Liver (tissue), 9 donors: ENCODE data around the gene DNAH7. TPM values are rescaled to one million over a fixed set of nuclear protein-coding genes. Genes with fewer than 3 reads are reported as not detected.

Source experiments
- DNase-seq: peaks from one replicate; pipeline ENCODE4 v3.0.0-alpha.2; 2017; ENCODE audit warnings: low spot score
- H3K27ac ChIP-seq, 2 donors: one replicate each; pipeline ENCODE4 v1.7.0; 2013; ENCODE audit warnings: inconsistent platforms in 2 of 2, low read length in 2 of 2, control low read depth in 1 of 2, low read depth in 1 of 2, mild to moderate bottlenecking in 1 of 2
- H3K27me3 ChIP-seq, 4 donors: one replicate each; pipeline versions ENCODE4 v1.6.1 to v1.7.0; 2013; ENCODE audit warnings: low read length in 3 of 4, inconsistent platforms in 1 of 4, mild to moderate bottlenecking in 1 of 4, moderate library complexity in 1 of 4; ENCODE audit not compliant: control insufficient read depth in 4 of 4, insufficient read depth in 4 of 4
- H3K36me3 ChIP-seq, 4 donors: one replicate each; pipeline versions ENCODE4 v1.6.1 to v1.7.0; 2013; ENCODE audit warnings: low read length in 3 of 4, mild to moderate bottlenecking in 3 of 4, low read depth in 1 of 4, moderate library complexity in 1 of 4; ENCODE audit not compliant: control insufficient read depth in 4 of 4, insufficient read depth in 3 of 4
- H3K4me1 ChIP-seq, 4 donors: one replicate each; pipeline versions ENCODE4 v1.6.1 to v1.7.0; 2013; ENCODE audit warnings: low read length in 3 of 4, mild to moderate bottlenecking in 3 of 4, moderate library complexity in 1 of 4; ENCODE audit not compliant: control insufficient read depth in 4 of 4, insufficient read depth in 4 of 4
- H3K4me3 ChIP-seq, 3 donors: one replicate each; pipeline versions ENCODE4 v1.6.1 to v1.7.0; 2013; ENCODE audit warnings: low read length in 3 of 3, control low read depth in 1 of 3, low read depth in 1 of 3, mild to moderate bottlenecking in 1 of 3
- H3K9ac ChIP-seq, 2 donors: one replicate each; pipeline ENCODE4 v1.7.0; 2013; ENCODE audit warnings: low read length in 2 of 2, mild to moderate bottlenecking in 2 of 2, moderate library complexity in 2 of 2, control low read depth in 1 of 2, low read depth in 1 of 2
- H3K9me3 ChIP-seq, 4 donors: one replicate each; pipeline versions ENCODE4 v1.6.1 to v1.7.0; 2013; ENCODE audit warnings: low read length in 3 of 4; ENCODE audit not compliant: control insufficient read depth in 4 of 4
- CTCF ChIP-seq: fragments of 150-350 bp; IDR thresholded peaks from 2 replicates; pipeline ENCODE4 v1.5.1; 2017; ENCODE audit warnings: improper control_type of control experiment, low read depth, low read length; ENCODE audit not compliant: missing input control
- EGR1 ChIP-seq, 2 donors: IDR thresholded peaks; 2 replicates each; pipeline ENCODE4 v1.6.1; 2016 to 2018; ENCODE audit warnings: antibody characterized with exemption in 2 of 2, low read depth in 2 of 2
- FOXA1 ChIP-seq: IDR thresholded peaks from 2 replicates; pipeline ENCODE4 v1.6.1; 2016; ENCODE audit warnings: antibody characterized with exemption
- GABPA ChIP-seq, 2 donors: IDR thresholded peaks in 1 of 2; conservative IDR thresholded peaks in 1 of 2; 2 replicates each; pipeline ENCODE4 v1.6.1; 2016; ENCODE audit warnings: antibody characterized with exemption in 2 of 2, mild to moderate bottlenecking in 1 of 2, moderate library complexity in 1 of 2
- HNF4A ChIP-seq, 2 donors: conservative IDR thresholded peaks; 2 replicates each; pipeline ENCODE4 v1.6.1; 2016; ENCODE audit warnings: antibody characterized with exemption in 2 of 2, mild to moderate bottlenecking in 2 of 2
- JUND ChIP-seq, 2 donors: IDR thresholded peaks; 2 replicates each; pipeline ENCODE4 v1.6.1; 2016; ENCODE audit warnings: antibody characterized with exemption in 2 of 2
- NR2F2 ChIP-seq: IDR thresholded peaks from 2 replicates; pipeline ENCODE4 v1.6.1; 2016; ENCODE audit warnings: antibody characterized with exemption
- RAD21 ChIP-seq, 2 donors: IDR thresholded peaks; 2 replicates each; pipeline ENCODE4 v1.6.1; 2016; ENCODE audit warnings: antibody characterized with exemption in 2 of 2, mild to moderate bottlenecking in 2 of 2
- RXRA ChIP-seq, 2 donors: IDR thresholded peaks; 2 replicates each; pipeline ENCODE4 v1.6.1; 2017 to 2018; ENCODE audit warnings: antibody characterized with exemption in 2 of 2, mild to moderate bottlenecking in 1 of 2
- SP1 ChIP-seq: IDR thresholded peaks from 2 replicates; pipeline ENCODE4 v1.6.1; 2018; ENCODE audit warnings: antibody characterized with exemption, mild to moderate bottlenecking
- YY1 ChIP-seq: IDR thresholded peaks from 2 replicates; pipeline ENCODE4 v1.6.1; 2016; ENCODE audit warnings: antibody characterized with exemption, mild to moderate bottlenecking
- WGBS: extraction: QIAGEN DNeasy Blood & Tissue Kit; methylation state at CpG from one replicate; pipeline ENCODE4 v1.1.7; 2013; 5-methylcytosine and 5-hydroxymethylcytosine counted together
- polyA plus RNA-seq, 2 donors: library from polyadenylated mRNA; stranded (reverse) in 1 of 2; unstranded in 1 of 2; fragments of 200-250 nt in 1 of 2; fragments of >200 nt in 1 of 2; fragmentation: Nextera tagmentation in 1 of 2; extraction: Ambion mirVana in 1 of 2; gene quantifications; one replicate each; pipeline versions ENCODE4 v1.2.1 to v1.2.3, GENCODE V29; 2013 to 2015
- total RNA-seq, 2 donors: library from RNA; depleted of rRNA; stranded (reverse); fragments of >200 nt; gene quantifications; one replicate each; pipeline ENCODE4 v1.2.3, GENCODE V29; 2014
- TF ChIP-seq, protein P1 (sequence below): IDR thresholded peaks from 2 replicates; pipeline ENCODE4 v1.6.1; 2016; ENCODE audit warnings: antibody characterized with exemption
- TF ChIP-seq, protein P2 (sequence below): IDR thresholded peaks from 2 replicates; pipeline ENCODE4 v1.6.1; 2016; ENCODE audit warnings: antibody characterized with exemption, mild to moderate bottlenecking
- TF ChIP-seq, protein P3 (sequence below): IDR thresholded peaks from 2 replicates; pipeline ENCODE4 v1.6.1; 2016; ENCODE audit warnings: antibody characterized with exemption
- donor health status: healthy.
- donor health status: healthy.
- donor health status: healthy.
- donor health status: healthy.
- donor health status: healthy.

Gene DNAH7
- total and polyA plus RNA-seq, 4 donors, result under 0.01 to 0.50 (median 0.07) TPM

DNA sequence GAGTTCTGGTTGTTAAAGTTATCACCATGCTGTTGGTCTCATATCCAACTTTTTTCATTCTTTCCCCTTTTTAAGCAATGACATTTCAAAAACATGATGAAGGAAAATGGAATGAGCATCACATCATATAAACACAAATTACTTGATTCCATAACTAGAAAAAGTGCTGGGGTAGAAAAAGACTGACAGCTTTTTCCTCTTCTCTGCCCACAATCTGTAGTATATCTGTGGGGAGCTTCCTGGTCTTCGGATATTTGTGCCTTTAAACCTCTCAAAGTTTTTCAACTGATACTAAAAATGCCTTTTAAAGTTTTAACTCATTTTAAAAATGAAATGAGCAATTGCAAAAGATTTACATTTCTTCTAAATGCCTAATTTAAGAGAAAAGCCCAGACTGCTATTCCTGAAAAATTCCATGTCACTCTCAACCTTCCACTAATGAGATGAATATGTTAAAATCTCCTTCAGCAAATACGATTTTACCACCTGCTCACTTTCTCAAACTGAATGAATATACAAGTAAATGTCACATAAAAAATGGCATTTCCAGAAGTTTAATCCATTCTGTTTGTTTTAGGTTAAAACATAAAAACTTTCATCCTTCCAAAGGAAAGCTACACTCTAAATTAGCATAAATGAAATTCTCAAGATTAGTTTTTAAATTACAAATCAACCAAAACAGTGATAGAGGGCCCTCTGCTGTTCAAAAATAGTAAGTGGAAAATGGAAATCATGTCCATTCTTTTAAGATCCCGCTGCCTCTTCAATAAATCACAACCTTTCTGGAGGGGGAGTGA lies 2.1 kb downstream of the DNAH7 start:
- Histone ChIP-seq H3K4me3 (no peak overlapping the region), H3K36me3 (no peaks in the 10 kb centered on the region), H3K27ac (no peak overlapping the region), H3K9me3 (no peaks in the 10 kb centered on the region), H3K9ac (no peak overlapping the region), H3K27me3 (no peaks in the 10 kb centered on the region), H3K4me1 (peaks cover 2 to 12% (median 5%) of the 10 kb centered on the region in 4 donors)
- TF ChIP-seq, protein P1, sequence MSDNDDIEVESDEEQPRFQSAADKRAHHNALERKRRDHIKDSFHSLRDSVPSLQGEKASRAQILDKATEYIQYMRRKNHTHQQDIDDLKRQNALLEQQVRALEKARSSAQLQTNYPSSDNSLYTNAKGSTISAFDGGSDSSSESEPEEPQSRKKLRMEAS, result no peak
- TF ChIP-seq GABPA (IDR thresholded peaks at IDR 0.05 in 1 of 2, conservative IDR thresholded peaks at IDR 0.05 in 1 of 2), result no peak
- TF ChIP-seq, protein P2, sequence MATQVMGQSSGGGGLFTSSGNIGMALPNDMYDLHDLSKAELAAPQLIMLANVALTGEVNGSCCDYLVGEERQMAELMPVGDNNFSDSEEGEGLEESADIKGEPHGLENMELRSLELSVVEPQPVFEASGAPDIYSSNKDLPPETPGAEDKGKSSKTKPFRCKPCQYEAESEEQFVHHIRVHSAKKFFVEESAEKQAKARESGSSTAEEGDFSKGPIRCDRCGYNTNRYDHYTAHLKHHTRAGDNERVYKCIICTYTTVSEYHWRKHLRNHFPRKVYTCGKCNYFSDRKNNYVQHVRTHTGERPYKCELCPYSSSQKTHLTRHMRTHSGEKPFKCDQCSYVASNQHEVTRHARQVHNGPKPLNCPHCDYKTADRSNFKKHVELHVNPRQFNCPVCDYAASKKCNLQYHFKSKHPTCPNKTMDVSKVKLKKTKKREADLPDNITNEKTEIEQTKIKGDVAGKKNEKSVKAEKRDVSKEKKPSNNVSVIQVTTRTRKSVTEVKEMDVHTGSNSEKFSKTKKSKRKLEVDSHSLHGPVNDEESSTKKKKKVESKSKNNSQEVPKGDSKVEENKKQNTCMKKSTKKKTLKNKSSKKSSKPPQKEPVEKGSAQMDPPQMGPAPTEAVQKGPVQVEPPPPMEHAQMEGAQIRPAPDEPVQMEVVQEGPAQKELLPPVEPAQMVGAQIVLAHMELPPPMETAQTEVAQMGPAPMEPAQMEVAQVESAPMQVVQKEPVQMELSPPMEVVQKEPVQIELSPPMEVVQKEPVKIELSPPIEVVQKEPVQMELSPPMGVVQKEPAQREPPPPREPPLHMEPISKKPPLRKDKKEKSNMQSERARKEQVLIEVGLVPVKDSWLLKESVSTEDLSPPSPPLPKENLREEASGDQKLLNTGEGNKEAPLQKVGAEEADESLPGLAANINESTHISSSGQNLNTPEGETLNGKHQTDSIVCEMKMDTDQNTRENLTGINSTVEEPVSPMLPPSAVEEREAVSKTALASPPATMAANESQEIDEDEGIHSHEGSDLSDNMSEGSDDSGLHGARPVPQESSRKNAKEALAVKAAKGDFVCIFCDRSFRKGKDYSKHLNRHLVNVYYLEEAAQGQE, result no peak
- TF ChIP-seq RAD21 (IDR thresholded peaks at IDR 0.05), result peak; percentile 71 to 75
- TF ChIP-seq EGR1 (IDR thresholded peaks at IDR 0.05; ENCODE audit: low read depth in 2 of 2), result no peak
- TF ChIP-seq NR2F2, result no peak
- TF ChIP-seq HNF4A (conservative IDR thresholded peaks at IDR 0.05), result no peak
- TF ChIP-seq YY1, result no peak
- no peak for TF ChIP-seq JUND (IDR thresholded peaks at IDR 0.05)
- TF ChIP-seq CTCF, result peak; percentile 50
- no peak for TF ChIP-seq SP1
- no peak for TF ChIP-seq RXRA (IDR thresholded peaks at IDR 0.05)
- TF ChIP-seq FOXA1, result no peak
- 30% methylated on average over 3 of the region's 3 CpGs for WGBS
- no peak for DNase-seq

DNA sequence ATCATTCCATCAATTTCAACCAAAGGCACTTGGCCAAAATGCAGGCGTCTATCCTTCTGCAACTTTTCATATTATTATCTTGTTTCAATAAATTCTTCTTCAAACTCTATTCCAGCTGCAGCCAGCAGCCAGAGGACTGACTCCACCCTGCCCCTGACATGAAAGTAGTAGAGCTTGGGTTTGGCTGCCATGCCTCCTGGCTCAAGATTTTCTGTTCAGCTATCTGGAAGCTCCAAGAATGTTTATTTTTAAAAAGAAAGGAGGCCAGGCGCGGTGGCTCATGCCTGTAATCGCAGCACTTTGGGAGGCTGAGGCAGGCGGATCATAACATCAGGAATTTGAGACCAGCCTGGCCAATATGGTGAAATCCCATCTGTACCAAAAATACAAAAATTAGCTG lies 4.9 kb downstream of the DNAH7 start:
- Histone ChIP-seq H3K4me3 (no peak overlapping the region), H3K27me3 (no peaks in the 10 kb centered on the region), H3K4me1 (peaks cover 2 to 8% (median 5%) of the 10 kb centered on the region in 4 donors), H3K9ac (no peak overlapping the region), H3K9me3 (no peaks in the 10 kb centered on the region), H3K36me3 (no peaks in the 10 kb centered on the region), H3K27ac (no peak overlapping the region)
- TF ChIP-seq, protein P1, result no peak
- no peak for TF ChIP-seq CTCF
- TF ChIP-seq SP1, result no peak
- TF ChIP-seq, protein P3, sequence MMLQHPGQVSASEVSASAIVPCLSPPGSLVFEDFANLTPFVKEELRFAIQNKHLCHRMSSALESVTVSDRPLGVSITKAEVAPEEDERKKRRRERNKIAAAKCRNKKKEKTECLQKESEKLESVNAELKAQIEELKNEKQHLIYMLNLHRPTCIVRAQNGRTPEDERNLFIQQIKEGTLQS, result no peak
- no peak for TF ChIP-seq EGR1 (IDR thresholded peaks at IDR 0.05; ENCODE audit: low read depth in 2 of 2)
- 93% methylated on average over 5 of the region's 5 CpGs for WGBS
- no peak for DNase-seq
